CD14-positive monocyte (primary cell): ENCODE data around the gene DIAPH1. TPM values are rescaled to one million over a fixed set of nuclear protein-coding genes. Genes with fewer than 3 reads are reported as not detected.

Source experiments
- DNase-seq, 3 donors: peaks; one replicate each; pipeline ENCODE4 v3.0.0-alpha.2; 2011 to 2022
- H2AFZ ChIP-seq: 2 replicates; pipeline ENCODE4 v1.6.0; 2012; ENCODE audit warnings: mild to moderate bottlenecking, low read depth, low read length, inconsistent platforms; ENCODE audit not compliant: insufficient read depth, poor library complexity, severe bottlenecking
- H3K27ac ChIP-seq, 2 donors: 1 replicate in 1 of 2; 2 replicates in 1 of 2; pipeline ENCODE4 v1.5.1; 2012 to 2013; ENCODE audit warnings: low read length in 2 of 2, control low read depth in 1 of 2, inconsistent platforms in 1 of 2, low read depth in 1 of 2, mild to moderate bottlenecking in 1 of 2
- H3K27me3 ChIP-seq, 2 donors: one replicate each; pipeline versions ENCODE4 v1.6.0 to v1.6.1; 2011 to 2013; ENCODE audit warnings: low read length in 2 of 2; ENCODE audit not compliant: control insufficient read depth in 2 of 2, insufficient read depth in 2 of 2
- H3K36me3 ChIP-seq, 2 donors: replicated peaks in 1 of 2; 1 replicate in 1 of 2; 2 replicates in 1 of 2; pipeline versions ENCODE4 v1.5.1 to v1.6.1; 2012 to 2013; ENCODE audit warnings: low read length in 2 of 2, control low read depth in 1 of 2, inconsistent platforms in 1 of 2, mild to moderate bottlenecking in 1 of 2; ENCODE audit not compliant: insufficient read depth in 2 of 2, control insufficient read depth in 1 of 2
- H3K4me1 ChIP-seq, 2 donors: 1 replicate in 1 of 2; 2 replicates in 1 of 2; pipeline versions ENCODE4 v1.5.1 to v1.6.1; 2012 to 2013; ENCODE audit warnings: low read length in 2 of 2, control low read depth in 1 of 2, inconsistent platforms in 1 of 2, mild to moderate bottlenecking in 1 of 2, moderate library complexity in 1 of 2; ENCODE audit not compliant: insufficient read depth in 2 of 2, control insufficient read depth in 1 of 2
- H3K4me2 ChIP-seq: replicated peaks from 2 replicates; pipeline ENCODE3; 2012; ENCODE audit warnings: low read length, moderate library complexity, mild to moderate bottlenecking; ENCODE audit not compliant: poor library complexity, severe bottlenecking; ENCODE audit errors: extremely low read depth
- H3K4me3 ChIP-seq, 3 experiments: fragments of 200-600 bp in 1 of 3; sonication (generic) in 1 of 3; replicated peaks in 1 of 3; 1 replicate in 2 of 3; 2 replicates in 1 of 3; pipeline ENCODE4 v1.5.1; 2011 to 2013; ENCODE audit warnings: low read length in 3 of 3, mild to moderate bottlenecking in 3 of 3, control low read depth in 2 of 3, low read depth in 2 of 3, inconsistent platforms in 1 of 3, moderate library complexity in 1 of 3
- H3K79me2 ChIP-seq: 2 replicates; pipeline ENCODE4 v1.6.0; 2012; ENCODE audit warnings: mild to moderate bottlenecking, control low read depth, inconsistent platforms, low read length, moderate library complexity; ENCODE audit not compliant: insufficient read depth
- H3K9ac ChIP-seq: 2 replicates; pipeline ENCODE4 v1.6.0; 2017; ENCODE audit warnings: low read length, mild to moderate bottlenecking; ENCODE audit not compliant: insufficient read depth, poor library complexity, severe bottlenecking
- H3K9me3 ChIP-seq, 2 donors: replicated peaks in 1 of 2; 1 replicate in 1 of 2; 2 replicates in 1 of 2; pipeline versions ENCODE4 v1.5.1 to v1.6.1; 2012 to 2013; ENCODE audit warnings: low read length in 2 of 2, control low read depth in 1 of 2; ENCODE audit not compliant: control insufficient read depth in 1 of 2, insufficient read depth in 1 of 2
- H4K20me1 ChIP-seq: 2 replicates; pipeline ENCODE4 v1.6.0; 2012; ENCODE audit warnings: mild to moderate bottlenecking, low read length, control low read depth, moderate library complexity; ENCODE audit not compliant: insufficient read depth
- H3K27ac Mint-ChIP-seq, 7 donors: one replicate each; pipeline ENCODE4 v1.8.0; 2020; ENCODE audit warnings: mild to moderate bottlenecking in 7 of 7, mixed read lengths in 7 of 7, moderate library complexity in 6 of 7, inconsistent platforms in 2 of 7
- H3K27me3 Mint-ChIP-seq, 3 donors: one replicate each; pipeline ENCODE4 v1.8.0; 2021 to 2022; ENCODE audit warnings: low read depth in 3 of 3, mild to moderate bottlenecking in 3 of 3, mixed read lengths in 3 of 3, moderate library complexity in 3 of 3, inconsistent platforms in 1 of 3
- H3K36me3 Mint-ChIP-seq, 2 donors: one replicate each; pipeline ENCODE4 v1.8.0; 2020; ENCODE audit warnings: mixed read lengths in 2 of 2, inconsistent platforms in 1 of 2, mild to moderate bottlenecking in 1 of 2
- H3K4me1 Mint-ChIP-seq: one replicate; pipeline ENCODE4 v1.8.0; 2020; ENCODE audit warnings: mild to moderate bottlenecking, mixed read lengths
- H3K4me3 Mint-ChIP-seq, 2 donors: one replicate each; pipeline ENCODE4 v1.8.0; 2020; ENCODE audit warnings: mild to moderate bottlenecking in 2 of 2, mixed read lengths in 2 of 2, moderate library complexity in 1 of 2
- H3K9me3 Mint-ChIP-seq, 7 donors: one replicate each; pipeline ENCODE4 v1.8.0; 2020 to 2022; ENCODE audit warnings: mixed read lengths in 7 of 7, mild to moderate bottlenecking in 6 of 7, moderate library complexity in 6 of 7, inconsistent platforms in 2 of 7
- WGBS: methylation state at CpG from one replicate; pipeline ENCODE4 v1.1.5; 2013; ENCODE audit warnings: missing lambda C conversion rate; ENCODE audit not compliant: insufficient coverage; 5-methylcytosine and 5-hydroxymethylcytosine counted together
- intact Hi-C, 2 donors: fragments of 100-400 bp; cut with micrococcal nuclease; formaldehyde crosslinking; loops; one replicate each; pipeline versions ENCODE4 v1.15.0 to v1.15.1; 2023
- polyA plus RNA-seq, 3 donors: library from polyadenylated mRNA; depleted of rRNA in 1 of 3; unstranded in 2 of 3; stranded (reverse) in 1 of 3; fragments of 300-500 nt in 2 of 3; fragments of >200 nt in 1 of 3; fragmentation: Illumina TruSeq in 2 of 3; gene quantifications; 1 replicate in 2 of 3; 2 replicates in 1 of 3; pipeline ENCODE4 v1.2.3, GENCODE V29; 2012 to 2021
- TF ChIP-seq, protein P1 (sequence below): fragments of 200-600 bp; IDR thresholded peaks from one replicate; pipeline ENCODE4 v1.8.0; 2022; ENCODE audit warnings: antibody characterized with exemption, mild to moderate bottlenecking

Gene DIAPH1
- polyA plus RNA-seq, 3 donors, result 60.2 to 140 (median 98.6) TPM

DNA sequence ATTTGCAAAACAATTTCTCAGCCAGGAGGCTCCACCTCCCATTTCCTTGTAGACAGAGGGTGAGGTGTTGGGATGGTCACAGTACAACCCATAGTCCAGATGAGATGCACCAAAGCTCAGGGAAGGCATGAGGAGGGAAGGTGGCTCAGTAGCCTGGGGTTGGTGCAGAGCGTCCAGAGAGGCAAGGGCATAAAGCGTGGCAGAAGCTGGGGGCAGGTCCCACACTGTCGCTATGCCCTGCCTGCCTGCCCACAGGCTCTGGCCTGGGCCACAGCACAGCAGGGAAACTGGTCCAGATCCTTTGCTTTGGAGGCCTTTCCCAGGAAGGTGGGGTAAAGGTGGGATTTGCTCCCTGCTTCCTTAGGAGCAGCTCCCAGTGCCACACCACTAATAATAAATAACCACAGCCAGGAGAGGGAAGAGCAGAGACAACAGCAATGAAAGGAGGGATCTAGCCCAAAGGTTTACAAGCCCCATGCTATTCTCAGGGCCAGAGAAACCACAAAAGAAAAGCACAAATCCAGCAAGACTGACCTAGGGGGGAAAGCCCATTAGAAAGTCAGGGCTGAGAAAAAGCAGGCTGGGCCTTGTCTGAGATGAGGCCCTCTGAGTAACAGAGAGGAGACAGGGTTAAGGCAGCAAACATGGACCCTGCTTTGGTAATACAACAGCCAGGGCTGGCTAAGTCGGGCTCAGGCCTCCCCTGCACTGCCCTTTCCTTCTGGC, 102.7 kb downstream of the DIAPH1 start:
- Mint-ChIP-seq H3K9me3 (peaks cover 0 to 5% (median 0%) of the 10 kb centered on the region in 7 donors), H3K27ac (peak overlapping the region in 2 of 7 donors; percentile 35 to 40), H3K27me3 (peaks cover 0 to 18% (median 8%) of the 10 kb centered on the region in 3 donors), H3K36me3 (peaks cover 65 to 68% of the 10 kb centered on the region in 2 donors), H3K4me3 (no peak overlapping the region), H3K4me1 (peaks cover 82% of the 10 kb centered on the region)
- Histone ChIP-seq H2AFZ (no peak overlapping the region), H4K20me1 (peaks cover 83% of the 10 kb centered on the region), H3K4me2 (no peak overlapping the region), H3K79me2 (peaks cover 14% of the 10 kb centered on the region), H3K9me3 (no peaks in the 10 kb centered on the region), H3K27me3 (peaks cover 0 to 5% of the 10 kb centered on the region in 2 donors), H3K36me3 (peaks cover 46 to 56% of the 10 kb centered on the region in 2 donors), H3K4me1 (peaks cover 69 to 89% of the 10 kb centered on the region in 2 donors), H3K27ac (peak overlapping the region in 1 of 2 donors; percentile 12), H3K4me3 (no peak overlapping the region), H3K9ac (peak overlapping the region; percentile 16)
- TF ChIP-seq, protein P1, sequence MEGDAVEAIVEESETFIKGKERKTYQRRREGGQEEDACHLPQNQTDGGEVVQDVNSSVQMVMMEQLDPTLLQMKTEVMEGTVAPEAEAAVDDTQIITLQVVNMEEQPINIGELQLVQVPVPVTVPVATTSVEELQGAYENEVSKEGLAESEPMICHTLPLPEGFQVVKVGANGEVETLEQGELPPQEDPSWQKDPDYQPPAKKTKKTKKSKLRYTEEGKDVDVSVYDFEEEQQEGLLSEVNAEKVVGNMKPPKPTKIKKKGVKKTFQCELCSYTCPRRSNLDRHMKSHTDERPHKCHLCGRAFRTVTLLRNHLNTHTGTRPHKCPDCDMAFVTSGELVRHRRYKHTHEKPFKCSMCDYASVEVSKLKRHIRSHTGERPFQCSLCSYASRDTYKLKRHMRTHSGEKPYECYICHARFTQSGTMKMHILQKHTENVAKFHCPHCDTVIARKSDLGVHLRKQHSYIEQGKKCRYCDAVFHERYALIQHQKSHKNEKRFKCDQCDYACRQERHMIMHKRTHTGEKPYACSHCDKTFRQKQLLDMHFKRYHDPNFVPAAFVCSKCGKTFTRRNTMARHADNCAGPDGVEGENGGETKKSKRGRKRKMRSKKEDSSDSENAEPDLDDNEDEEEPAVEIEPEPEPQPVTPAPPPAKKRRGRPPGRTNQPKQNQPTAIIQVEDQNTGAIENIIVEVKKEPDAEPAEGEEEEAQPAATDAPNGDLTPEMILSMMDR, result no peak
- intact Hi-C loops, result no loop called here
- 100% methylated on average over 1 of the region's 4 CpGs for WGBS
- DNase-seq, result no peak

DNA sequence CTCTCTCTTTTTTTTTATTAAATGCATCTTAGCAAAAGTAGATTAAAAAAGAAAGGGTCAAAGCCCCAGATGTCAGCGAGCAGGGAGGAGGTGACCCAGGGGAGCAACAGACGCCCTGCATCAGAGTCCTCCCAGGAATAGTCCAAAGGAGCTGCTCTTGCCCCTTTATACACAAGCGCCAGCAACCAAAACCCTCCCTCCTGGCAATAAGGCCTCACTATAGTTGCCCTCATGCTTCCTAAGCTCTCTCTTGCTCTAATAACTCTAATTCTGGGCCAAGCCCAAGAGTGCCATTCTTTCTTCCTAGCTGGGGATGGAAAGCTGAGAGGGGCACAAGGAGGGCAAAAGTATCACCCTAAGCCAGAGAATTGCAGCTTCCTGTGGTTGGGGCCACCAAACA, 103.7 kb downstream of the DIAPH1 start:
- H3K9me3 ChIP-seq, result no peaks in the 10 kb centered on the region
- no peak overlapping the region for H2AFZ ChIP-seq
- DNase-seq, result no peak
- peak overlapping the region in 4 of 7 donors; percentile 35 to 65 (median 45) for H3K27ac Mint-ChIP-seq
- H3K4me1 Mint-ChIP-seq, result peaks cover 73% of the 10 kb centered on the region
- peaks cover 46 to 56% of the 10 kb centered on the region in 2 donors for H3K36me3 ChIP-seq
- WGBS, result 92% methylated on average over 2 of the region's 3 CpGs
- no peak overlapping the region for H3K4me3 ChIP-seq
- H3K9me3 Mint-ChIP-seq, result peaks cover 0 to 5% (median 0%) of the 10 kb centered on the region in 7 donors
- H3K27ac ChIP-seq, result no peak overlapping the region
- intact Hi-C loops, result no loop called here
- H3K9ac ChIP-seq, result no peak overlapping the region
- H3K4me1 ChIP-seq, result peaks cover 59 to 79% of the 10 kb centered on the region in 2 donors
- peaks cover 14% of the 10 kb centered on the region for H3K79me2 ChIP-seq
- H3K27me3 Mint-ChIP-seq, result peaks cover 0 to 20% (median 8%) of the 10 kb centered on the region in 3 donors
- no peak overlapping the region for H3K4me3 Mint-ChIP-seq
- H3K4me2 ChIP-seq, result no peak overlapping the region
- H3K27me3 ChIP-seq, result peaks cover 0 to 5% of the 10 kb centered on the region in 2 donors
- H3K36me3 Mint-ChIP-seq, result peaks cover 62 to 66% of the 10 kb centered on the region in 2 donors
- TF ChIP-seq, protein P1, result no peak
- peaks cover 73% of the 10 kb centered on the region for H4K20me1 ChIP-seq
